Astrocyte (in vitro differentiated cells and primary cell): ENCODE data around the gene ZNF101. TPM values are rescaled to one million over a fixed set of nuclear protein-coding genes. Genes with fewer than 3 reads are reported as not detected.

Source experiments
- DNase-seq: peaks from one replicate; pipeline ENCODE4 v3.0.0-alpha.2; 2010; ENCODE audit warnings: low read depth
- FAIRE-seq: peaks from 2 replicates; lab custom pipeline; 2011; peaks lifted over from hg19 to GRCh38; lab: Jason Lieb, UNC
- H2AFZ ChIP-seq: 2 replicates; pipeline ENCODE4 v1.6.0; 2012; ENCODE audit warnings: low read depth, low read length, inconsistent platforms
- H3K27ac ChIP-seq: 2 replicates; pipeline ENCODE4 v1.5.1; 2011; ENCODE audit warnings: low read depth, low read length, inconsistent platforms
- H3K27me3 ChIP-seq: 2 replicates; pipeline ENCODE4 v1.6.0; 2011; ENCODE audit warnings: low read length, inconsistent platforms; ENCODE audit not compliant: insufficient read depth
- H3K36me3 ChIP-seq: 2 replicates; pipeline ENCODE4 v1.5.1; 2011; ENCODE audit warnings: low read length, inconsistent platforms; ENCODE audit not compliant: insufficient read depth
- H3K4me1 ChIP-seq: 2 replicates; pipeline ENCODE4 v1.5.1; 2011; ENCODE audit warnings: low read length, inconsistent platforms; ENCODE audit not compliant: insufficient read depth
- H3K4me2 ChIP-seq: 2 replicates; pipeline ENCODE4 v1.6.0; 2012; ENCODE audit warnings: low read length, inconsistent platforms
- H3K4me3 ChIP-seq: 2 replicates; pipeline ENCODE4 v1.5.1; 2011; ENCODE audit warnings: low read depth, mild to moderate bottlenecking, low read length, inconsistent platforms; ENCODE audit not compliant: insufficient read depth
- H3K79me2 ChIP-seq: 2 replicates; pipeline ENCODE4 v1.6.0; 2012; ENCODE audit warnings: mild to moderate bottlenecking, low read length, inconsistent platforms; ENCODE audit not compliant: insufficient read depth
- H3K9ac ChIP-seq: 2 replicates; pipeline ENCODE4 v1.6.0; 2012; ENCODE audit warnings: mild to moderate bottlenecking, low read length, inconsistent platforms
- H3K9me3 ChIP-seq: 2 replicates; pipeline ENCODE4 v1.5.1; 2012; ENCODE audit warnings: low read depth, mild to moderate bottlenecking, low read length, inconsistent platforms; ENCODE audit not compliant: insufficient read depth
- H4K20me1 ChIP-seq: 2 replicates; pipeline ENCODE4 v1.6.0; 2012; ENCODE audit warnings: low read length, inconsistent platforms; ENCODE audit not compliant: insufficient read depth
- H3K27ac Mint-ChIP-seq: one replicate; pipeline ENCODE4 v1.8.0; 2021; ENCODE audit warnings: mild to moderate bottlenecking, mixed read lengths; ENCODE audit not compliant: unreplicated experiment
- H3K27me3 Mint-ChIP-seq: one replicate; pipeline ENCODE4 v1.8.0; 2021; ENCODE audit warnings: low read depth, mixed read lengths; ENCODE audit not compliant: unreplicated experiment
- H3K36me3 Mint-ChIP-seq: one replicate; pipeline ENCODE4 v1.8.0; 2021; ENCODE audit warnings: low read depth, mixed read lengths; ENCODE audit not compliant: unreplicated experiment
- H3K4me1 Mint-ChIP-seq: one replicate; pipeline ENCODE4 v1.8.0; 2021; ENCODE audit warnings: low read depth, mixed read lengths; ENCODE audit not compliant: unreplicated experiment
- H3K4me3 Mint-ChIP-seq: one replicate; pipeline ENCODE4 v1.8.0; 2021; ENCODE audit warnings: mild to moderate bottlenecking, moderate library complexity, mixed read lengths; ENCODE audit not compliant: unreplicated experiment
- H3K9me3 Mint-ChIP-seq: one replicate; pipeline ENCODE4 v1.8.0; 2021; ENCODE audit warnings: mild to moderate bottlenecking, mixed read lengths; ENCODE audit not compliant: unreplicated experiment
- EZH2 ChIP-seq: IDR thresholded peaks from 2 replicates; pipeline ENCODE4 v1.6.1; 2012; ENCODE audit warnings: mild to moderate bottlenecking, low read length, inconsistent platforms; ENCODE audit not compliant: insufficient read depth
- total RNA-seq: library from RNA; stranded (reverse); gene quantifications from 2 replicates; pipeline ENCODE4 v1.2.1, GENCODE V29; 2021
- TF ChIP-seq, protein P1 (sequence below): IDR thresholded peaks from 2 replicates; pipeline ENCODE4 v1.5.1; 2011; ENCODE audit warnings: low read depth, mild to moderate bottlenecking, inconsistent platforms, low read length, moderate library complexity; ENCODE audit not compliant: insufficient read depth

The ZNF101 gene
- total RNA-seq, 1 donor from 2014 or later = 8.9 TPM

DNA sequence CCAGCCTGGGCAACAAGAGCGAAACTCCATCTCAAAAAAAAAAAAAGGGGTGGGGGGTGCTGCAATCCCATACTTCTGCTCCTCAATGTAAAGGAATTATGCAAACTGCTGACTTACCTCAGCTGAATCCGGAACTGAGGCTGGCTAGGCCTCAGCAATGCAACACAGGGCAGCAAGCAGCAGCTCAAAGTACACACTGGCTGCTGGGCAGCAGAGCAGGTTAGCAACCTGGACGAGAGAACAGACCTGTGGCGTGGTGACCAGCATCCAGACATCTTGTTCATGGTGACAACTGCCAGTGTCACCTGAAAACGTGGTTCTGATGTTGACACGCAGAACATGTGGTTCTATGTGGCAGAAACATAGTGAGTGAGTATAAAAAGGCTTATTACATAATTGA lies 36.2 kb downstream of the ZNF101 start:
- Histone ChIP-seq H3K36me3 (peaks cover 2% of the 10 kb centered on the region), H3K79me2 (no peaks in the 10 kb centered on the region), H3K9me3 (peaks cover 47% of the 10 kb centered on the region), H3K27ac (no peak overlapping the region), H3K9ac (no peak overlapping the region), H3K27me3 (no peaks in the 10 kb centered on the region), H3K4me3 (no peak overlapping the region), H2AFZ (no peak overlapping the region), H4K20me1 (no peaks in the 10 kb centered on the region), H3K4me1 (no peaks in the 10 kb centered on the region), H3K4me2 (no peak overlapping the region)
- no peak for FAIRE-seq
- no peak overlapping the region for H3K27ac Mint-ChIP-seq
- no peaks in the 10 kb centered on the region for H3K4me1 Mint-ChIP-seq
- H3K27me3 Mint-ChIP-seq = no peaks in the 10 kb centered on the region
- H3K9me3 Mint-ChIP-seq = peaks cover 73% of the 10 kb centered on the region
- TF ChIP-seq, protein P1, sequence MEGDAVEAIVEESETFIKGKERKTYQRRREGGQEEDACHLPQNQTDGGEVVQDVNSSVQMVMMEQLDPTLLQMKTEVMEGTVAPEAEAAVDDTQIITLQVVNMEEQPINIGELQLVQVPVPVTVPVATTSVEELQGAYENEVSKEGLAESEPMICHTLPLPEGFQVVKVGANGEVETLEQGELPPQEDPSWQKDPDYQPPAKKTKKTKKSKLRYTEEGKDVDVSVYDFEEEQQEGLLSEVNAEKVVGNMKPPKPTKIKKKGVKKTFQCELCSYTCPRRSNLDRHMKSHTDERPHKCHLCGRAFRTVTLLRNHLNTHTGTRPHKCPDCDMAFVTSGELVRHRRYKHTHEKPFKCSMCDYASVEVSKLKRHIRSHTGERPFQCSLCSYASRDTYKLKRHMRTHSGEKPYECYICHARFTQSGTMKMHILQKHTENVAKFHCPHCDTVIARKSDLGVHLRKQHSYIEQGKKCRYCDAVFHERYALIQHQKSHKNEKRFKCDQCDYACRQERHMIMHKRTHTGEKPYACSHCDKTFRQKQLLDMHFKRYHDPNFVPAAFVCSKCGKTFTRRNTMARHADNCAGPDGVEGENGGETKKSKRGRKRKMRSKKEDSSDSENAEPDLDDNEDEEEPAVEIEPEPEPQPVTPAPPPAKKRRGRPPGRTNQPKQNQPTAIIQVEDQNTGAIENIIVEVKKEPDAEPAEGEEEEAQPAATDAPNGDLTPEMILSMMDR = no peak
- TF ChIP-seq EZH2 = no peak
- H3K4me3 Mint-ChIP-seq = peak overlapping the region; percentile 27
- no peak for DNase-seq
- peaks cover 53% of the 10 kb centered on the region for H3K36me3 Mint-ChIP-seq

DNA sequence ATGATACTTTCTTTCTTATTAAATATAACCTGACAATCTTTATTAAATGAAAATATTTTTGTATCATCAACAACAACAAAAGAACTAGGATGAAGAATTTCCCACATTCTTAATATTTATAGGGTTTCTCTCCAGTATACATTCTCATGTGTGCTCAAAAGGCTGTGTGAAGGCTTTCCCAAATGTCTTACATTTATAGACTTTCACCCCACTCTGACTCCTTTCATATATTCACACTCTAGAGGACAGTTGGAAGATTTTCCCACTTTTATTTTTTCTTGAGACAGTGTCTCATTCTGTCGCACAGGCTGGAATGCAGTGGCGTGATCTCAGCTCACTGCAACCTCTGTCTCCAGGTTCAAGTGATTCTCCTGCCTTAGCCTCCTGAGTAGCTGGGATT lies 41.9 kb downstream of the ZNF101 start:
- DNase-seq = no peak
- no peaks in the 10 kb centered on the region for H3K79me2 ChIP-seq
- peaks cover 21% of the 10 kb centered on the region for H3K36me3 ChIP-seq
- peaks cover 83% of the 10 kb centered on the region for H3K36me3 Mint-ChIP-seq
- H2AFZ ChIP-seq = no peak overlapping the region
- no peaks in the 10 kb centered on the region for H3K27me3 Mint-ChIP-seq
- H4K20me1 ChIP-seq = no peaks in the 10 kb centered on the region
- H3K4me1 ChIP-seq = no peaks in the 10 kb centered on the region
- no peak overlapping the region for H3K4me3 ChIP-seq
- no peak overlapping the region for H3K27ac ChIP-seq
- no peak overlapping the region for H3K9ac ChIP-seq
- no peak for FAIRE-seq
- H3K4me1 Mint-ChIP-seq = no peaks in the 10 kb centered on the region
- H3K27ac Mint-ChIP-seq = no peak overlapping the region
- H3K4me2 ChIP-seq = no peak overlapping the region
- TF ChIP-seq, protein P1 = no peak
- no peak for TF ChIP-seq EZH2
- H3K4me3 Mint-ChIP-seq = no peak overlapping the region
- no peaks in the 10 kb centered on the region for H3K27me3 ChIP-seq
- H3K9me3 ChIP-seq = peaks cover 85% of the 10 kb centered on the region
- H3K9me3 Mint-ChIP-seq = peaks cover 81% of the 10 kb centered on the region

DNA sequence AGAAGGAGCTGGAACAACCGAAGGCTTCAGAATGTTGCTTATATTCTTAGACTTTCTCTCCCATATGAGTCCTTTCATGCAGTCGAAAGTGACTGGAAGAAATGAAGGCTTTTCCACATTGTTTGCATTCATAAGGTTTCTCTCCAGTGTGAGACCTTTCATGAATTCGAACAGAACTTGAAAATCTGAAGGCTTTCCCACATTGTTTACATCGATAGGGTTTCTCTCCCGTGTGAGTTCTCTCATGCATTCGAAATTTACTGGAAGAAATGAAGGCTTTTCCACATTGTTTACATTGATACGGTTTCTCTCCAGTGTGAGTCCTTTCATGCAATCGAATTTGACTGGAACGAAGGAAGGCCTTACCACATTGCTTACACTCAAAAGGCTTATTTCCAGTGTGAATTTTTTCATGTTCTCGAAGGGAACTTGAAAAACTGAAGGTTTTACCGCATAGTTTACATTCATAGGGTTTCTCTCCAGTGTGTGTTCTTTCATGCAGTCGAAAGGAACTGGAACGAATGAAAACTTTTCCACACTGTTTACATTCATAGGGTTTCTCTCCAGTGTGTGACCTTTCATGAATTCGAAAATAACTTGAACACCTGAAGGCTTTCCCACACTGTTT lies 42.8 kb downstream of the ZNF101 start:
- Histone ChIP-seq H3K36me3 (peaks cover 21% of the 10 kb centered on the region), H3K4me2 (no peak overlapping the region), H2AFZ (no peak overlapping the region), H3K27me3 (no peaks in the 10 kb centered on the region), H3K4me1 (no peaks in the 10 kb centered on the region), H3K9me3 (peaks cover 87% of the 10 kb centered on the region), H3K4me3 (no peak overlapping the region), H4K20me1 (no peaks in the 10 kb centered on the region), H3K79me2 (peaks cover 3% of the 10 kb centered on the region), H3K9ac (no peak overlapping the region), H3K27ac (no peak overlapping the region)
- Mint-ChIP-seq H3K4me3 (no peak overlapping the region), H3K9me3 (peaks cover 81% of the 10 kb centered on the region), H3K27ac (no peak overlapping the region), H3K4me1 (no peaks in the 10 kb centered on the region), H3K27me3 (no peaks in the 10 kb centered on the region), H3K36me3 (peaks cover 83% of the 10 kb centered on the region)
- no peak for DNase-seq
- TF ChIP-seq EZH2 = no peak
- TF ChIP-seq, protein P1 = no peak
- FAIRE-seq = no peak
